WTC11 (cell line): ENCODE data around the gene FAM204A. TPM values are rescaled to one million over a fixed set of nuclear protein-coding genes. Genes with fewer than 3 reads are reported as not detected.

ENCODE experiments used
- ATAC-seq: fragments of 200-7000 bp; cut with Tn5 transposase; 2 replicates; pipeline ENCODE4 v1.10.0; 2021; ENCODE audit warnings: mild to moderate bottlenecking, moderate library complexity
- CTCF ChIA-PET: fragments of 300-600 bp; sonication (Branson Sonifier 250); formaldehyde crosslinking; loops from one replicate; lab custom pipeline; 2021; ENCODE audit warnings: antibody characterized with exemption; lab: Charles Lee
- POLR2A ChIA-PET: fragments of 350-600 bp; sonication (Branson Sonifier 250); formaldehyde crosslinking; loops from one replicate; lab custom pipeline; 2021; ENCODE audit warnings: antibody characterized with exemption; lab: Charles Lee
- DNase-seq: peaks from one replicate; pipeline ENCODE4 v3.0.0; 2021; ENCODE audit warnings: low spot score
- H3K27ac Mint-ChIP-seq: 2 replicates; pipeline ENCODE4 v1.8.0; 2021; ENCODE audit warnings: mixed read lengths
- H3K27me3 Mint-ChIP-seq: 2 replicates; pipeline ENCODE4 v1.8.0; 2021; ENCODE audit warnings: low read depth, mild to moderate bottlenecking, moderate library complexity, mixed read lengths
- H3K36me3 Mint-ChIP-seq: 2 replicates; pipeline ENCODE4 v1.8.0; 2021; ENCODE audit warnings: mixed read lengths
- H3K4me1 Mint-ChIP-seq: 2 replicates; pipeline ENCODE4 v1.8.0; 2022; ENCODE audit warnings: mixed read lengths
- H3K4me3 Mint-ChIP-seq: 2 replicates; pipeline ENCODE4 v1.8.0; 2021; ENCODE audit warnings: mild to moderate bottlenecking, moderate library complexity, mixed read lengths
- H3K9me3 Mint-ChIP-seq: 2 replicates; pipeline ENCODE4 v1.8.0; 2021; ENCODE audit warnings: mixed read lengths
- AR ChIP-seq: fragments of 250-450 bp; sonication (Bioruptor Pico); IDR thresholded peaks from 2 replicates; pipeline ENCODE4 v1.9.0; 2021; ENCODE audit warnings: mild to moderate bottlenecking
- ATF1 ChIP-seq: sonication (generic); formaldehyde crosslinking; IDR thresholded peaks from 2 replicates; pipeline ENCODE4 v1.8.1; 2023; ENCODE audit warnings: mild to moderate bottlenecking, moderate library complexity, missing genetic modification reagents
- EMX1 ChIP-seq: fragments of 250-450 bp; sonication (Bioruptor Pico); IDR thresholded peaks from 2 replicates; pipeline ENCODE4 v1.8.0; 2021; ENCODE audit warnings: mild to moderate bottlenecking
- ETV6 ChIP-seq: sonication (generic); formaldehyde crosslinking; IDR thresholded peaks from 2 replicates; pipeline ENCODE4 v1.8.1; 2022; ENCODE audit warnings: mild to moderate bottlenecking, missing genetic modification reagents
- HMGA2 ChIP-seq: fragments of 250-450 bp; sonication (Bioruptor Pico); IDR thresholded peaks from 2 replicates; pipeline ENCODE4 v1.4.0; 2021; ENCODE audit warnings: mild to moderate bottlenecking, moderate library complexity
- MAX ChIP-seq: sonication (generic); formaldehyde crosslinking; IDR thresholded peaks from 2 replicates; pipeline ENCODE4 v1.8.0; 2022; ENCODE audit warnings: mild to moderate bottlenecking, missing genetic modification reagents
- NFATC4 ChIP-seq: fragments of 250-450 bp; sonication (Bioruptor Pico); IDR thresholded peaks from 2 replicates; pipeline ENCODE4 v1.9.0; 2021; ENCODE audit warnings: mild to moderate bottlenecking
- NR1H2 ChIP-seq: sonication (generic); formaldehyde crosslinking; IDR thresholded peaks from 2 replicates; pipeline ENCODE4 v1.9.0; 2021; ENCODE audit warnings: mild to moderate bottlenecking, moderate library complexity, missing genetic modification reagents
- RORB ChIP-seq: fragments of 250-450 bp; sonication (Bioruptor Pico); IDR thresholded peaks from 2 replicates; pipeline ENCODE4 v1.9.0; 2021; ENCODE audit warnings: mild to moderate bottlenecking
- SMAD4 ChIP-seq: sonication (generic); formaldehyde crosslinking; IDR thresholded peaks from 2 replicates; pipeline ENCODE4 v1.8.0; 2022; ENCODE audit warnings: mild to moderate bottlenecking, missing genetic modification reagents
- STAT6 ChIP-seq: sonication (generic); formaldehyde crosslinking; conservative IDR thresholded peaks from 2 replicates; pipeline ENCODE4 v1.8.1; 2023; ENCODE audit warnings: mild to moderate bottlenecking, low read depth, missing genetic modification reagents, moderate library complexity
- ZBTB21 ChIP-seq: sonication (generic); formaldehyde crosslinking; IDR thresholded peaks from 2 replicates; pipeline ENCODE4 v1.8.1; 2023; ENCODE audit warnings: mild to moderate bottlenecking, missing genetic modification reagents, borderline replicate concordance
- ZNF512 ChIP-seq: sonication (generic); formaldehyde crosslinking; IDR thresholded peaks from 2 replicates; pipeline ENCODE4 v1.8.1; 2022; ENCODE audit warnings: missing genetic modification reagents, borderline replicate concordance
- ZSCAN18 ChIP-seq: fragments of 250-450 bp; sonication (Bioruptor Pico); IDR thresholded peaks from 2 replicates; pipeline ENCODE4 v2.1.2; 2022; ENCODE audit warnings: mild to moderate bottlenecking, moderate library complexity
- total RNA-seq: library from RNA; stranded (reverse); gene quantifications from 3 replicates; pipeline ENCODE4 v1.2.3, GENCODE V29; 2021
- TF ChIP-seq, protein P1 (sequence below): sonication (generic); formaldehyde crosslinking; IDR thresholded peaks from 2 replicates; pipeline ENCODE4 v1.8.1; 2023; ENCODE audit warnings: mild to moderate bottlenecking, missing genetic modification reagents
- TF ChIP-seq, protein P2 (sequence below): sonication (generic); formaldehyde crosslinking; IDR thresholded peaks from 2 replicates; pipeline ENCODE4 v1.8.1; 2023; ENCODE audit warnings: mild to moderate bottlenecking, missing genetic modification reagents, borderline replicate concordance
- TF ChIP-seq, protein P3 (sequence below): fragments of 250-450 bp; sonication (Bioruptor Pico); IDR thresholded peaks from 2 replicates; pipeline ENCODE4 v1.9.0; 2021; ENCODE audit warnings: moderate library complexity, mild to moderate bottlenecking, inconsistent platforms, borderline replicate concordance

The FAM204A gene
- total RNA-seq, 1 experiment from 2014 or later, result 33.3 TPM

DNA sequence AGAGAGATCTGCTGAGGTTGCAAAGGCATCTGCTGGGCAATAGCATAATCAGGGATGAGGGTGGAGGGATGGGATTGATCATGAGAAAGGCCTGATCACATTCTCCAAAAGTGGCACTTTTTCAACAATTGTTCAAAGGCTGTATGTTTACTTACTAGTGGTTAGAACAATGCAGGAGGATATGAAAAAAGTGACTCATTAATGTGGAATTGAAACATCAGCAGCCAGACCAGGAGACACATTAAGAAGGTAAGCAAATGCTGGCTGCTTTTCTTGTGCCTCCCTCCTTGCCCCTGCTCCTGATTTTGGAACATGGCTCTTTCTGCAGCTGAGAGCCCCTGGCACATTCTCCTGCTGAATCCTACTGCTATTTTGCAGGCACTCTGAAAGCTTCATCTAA is 63.5 kb downstream of the FAM204A start:
- no peak overlapping the region for H3K27ac Mint-ChIP-seq
- peaks cover 13% of the 10 kb centered on the region for H3K27me3 Mint-ChIP-seq

More for the DNA sequence above, 63.5 kb downstream of the FAM204A start:
- ATAC-seq (no peak), DNase-seq (no peak)
- Mint-ChIP-seq H3K9me3 (peaks cover 31% of the 10 kb centered on the region), H3K4me1 (no peaks in the 10 kb centered on the region), H3K4me3 (no peak overlapping the region), H3K36me3 (peaks cover 4% of the 10 kb centered on the region; the same call in 1 of the 2 replicates)
- TF ChIP-seq ZBTB21 (CRISPR knock-in tag) (no peak), MAX (CRISPR knock-in tag) (no peak), STAT6 (CRISPR knock-in tag) (no peak), NR1H2 (no peak), ATF1 (no peak), NFATC4 (no peak), ZNF512 (CRISPR knock-in tag) (no peak), AR (CRISPR knock-in tag) (no peak), ZSCAN18 (CRISPR knock-in tag) (no peak), RORB (no peak), SMAD4 (CRISPR knock-in tag) (no peak), ETV6 (CRISPR knock-in tag) (no peak), HMGA2 (CRISPR knock-in tag) (no peak), EMX1 (CRISPR knock-in tag) (no peak)
- TF ChIP-seq, protein P1, sequence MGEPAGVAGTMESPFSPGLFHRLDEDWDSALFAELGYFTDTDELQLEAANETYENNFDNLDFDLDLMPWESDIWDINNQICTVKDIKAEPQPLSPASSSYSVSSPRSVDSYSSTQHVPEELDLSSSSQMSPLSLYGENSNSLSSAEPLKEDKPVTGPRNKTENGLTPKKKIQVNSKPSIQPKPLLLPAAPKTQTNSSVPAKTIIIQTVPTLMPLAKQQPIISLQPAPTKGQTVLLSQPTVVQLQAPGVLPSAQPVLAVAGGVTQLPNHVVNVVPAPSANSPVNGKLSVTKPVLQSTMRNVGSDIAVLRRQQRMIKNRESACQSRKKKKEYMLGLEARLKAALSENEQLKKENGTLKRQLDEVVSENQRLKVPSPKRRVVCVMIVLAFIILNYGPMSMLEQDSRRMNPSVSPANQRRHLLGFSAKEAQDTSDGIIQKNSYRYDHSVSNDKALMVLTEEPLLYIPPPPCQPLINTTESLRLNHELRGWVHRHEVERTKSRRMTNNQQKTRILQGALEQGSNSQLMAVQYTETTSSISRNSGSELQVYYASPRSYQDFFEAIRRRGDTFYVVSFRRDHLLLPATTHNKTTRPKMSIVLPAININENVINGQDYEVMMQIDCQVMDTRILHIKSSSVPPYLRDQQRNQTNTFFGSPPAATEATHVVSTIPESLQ, result no peak
- TF ChIP-seq, protein P2, sequence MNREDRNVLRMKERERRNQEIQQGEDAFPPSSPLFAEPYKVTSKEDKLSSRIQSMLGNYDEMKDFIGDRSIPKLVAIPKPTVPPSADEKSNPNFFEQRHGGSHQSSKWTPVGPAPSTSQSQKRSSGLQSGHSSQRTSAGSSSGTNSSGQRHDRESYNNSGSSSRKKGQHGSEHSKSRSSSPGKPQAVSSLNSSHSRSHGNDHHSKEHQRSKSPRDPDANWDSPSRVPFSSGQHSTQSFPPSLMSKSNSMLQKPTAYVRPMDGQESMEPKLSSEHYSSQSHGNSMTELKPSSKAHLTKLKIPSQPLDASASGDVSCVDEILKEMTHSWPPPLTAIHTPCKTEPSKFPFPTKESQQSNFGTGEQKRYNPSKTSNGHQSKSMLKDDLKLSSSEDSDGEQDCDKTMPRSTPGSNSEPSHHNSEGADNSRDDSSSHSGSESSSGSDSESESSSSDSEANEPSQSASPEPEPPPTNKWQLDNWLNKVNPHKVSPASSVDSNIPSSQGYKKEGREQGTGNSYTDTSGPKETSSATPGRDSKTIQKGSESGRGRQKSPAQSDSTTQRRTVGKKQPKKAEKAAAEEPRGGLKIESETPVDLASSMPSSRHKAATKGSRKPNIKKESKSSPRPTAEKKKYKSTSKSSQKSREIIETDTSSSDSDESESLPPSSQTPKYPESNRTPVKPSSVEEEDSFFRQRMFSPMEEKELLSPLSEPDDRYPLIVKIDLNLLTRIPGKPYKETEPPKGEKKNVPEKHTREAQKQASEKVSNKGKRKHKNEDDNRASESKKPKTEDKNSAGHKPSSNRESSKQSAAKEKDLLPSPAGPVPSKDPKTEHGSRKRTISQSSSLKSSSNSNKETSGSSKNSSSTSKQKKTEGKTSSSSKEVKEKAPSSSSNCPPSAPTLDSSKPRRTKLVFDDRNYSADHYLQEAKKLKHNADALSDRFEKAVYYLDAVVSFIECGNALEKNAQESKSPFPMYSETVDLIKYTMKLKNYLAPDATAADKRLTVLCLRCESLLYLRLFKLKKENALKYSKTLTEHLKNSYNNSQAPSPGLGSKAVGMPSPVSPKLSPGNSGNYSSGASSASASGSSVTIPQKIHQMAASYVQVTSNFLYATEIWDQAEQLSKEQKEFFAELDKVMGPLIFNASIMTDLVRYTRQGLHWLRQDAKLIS (CRISPR knock-in tag), result no peak
- TF ChIP-seq, protein P3, sequence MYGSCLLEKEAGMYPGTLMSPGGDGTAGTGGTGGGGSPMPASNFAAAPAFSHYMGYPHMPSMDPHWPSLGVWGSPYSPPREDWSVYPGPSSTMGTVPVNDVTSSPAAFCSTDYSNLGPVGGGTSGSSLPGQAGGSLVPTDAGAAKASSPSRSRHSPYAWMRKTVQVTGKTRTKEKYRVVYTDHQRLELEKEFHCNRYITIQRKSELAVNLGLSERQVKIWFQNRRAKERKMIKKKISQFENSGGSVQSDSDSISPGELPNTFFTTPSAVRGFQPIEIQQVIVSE (CRISPR knock-in tag), result no peak
- POLR2A ChIA-PET, result no interaction called here
- CTCF ChIA-PET, result no interaction called here
